ENCODE measurements around the gene IBTK. TPM values are rescaled to one million over a fixed set of nuclear protein-coding genes. Genes with fewer than 3 reads are reported as not detected.
A peak's percentile ranks its signal among the peaks of the same experiment; 100 is the strongest.

IBTK gene
- total and polyA plus RNA-seq, 2 of the 8 experiments (the other 6 are each of a cell fraction or from before 2014, with no cell fraction given), result 4.6 to 24.2 TPM

DNA sequence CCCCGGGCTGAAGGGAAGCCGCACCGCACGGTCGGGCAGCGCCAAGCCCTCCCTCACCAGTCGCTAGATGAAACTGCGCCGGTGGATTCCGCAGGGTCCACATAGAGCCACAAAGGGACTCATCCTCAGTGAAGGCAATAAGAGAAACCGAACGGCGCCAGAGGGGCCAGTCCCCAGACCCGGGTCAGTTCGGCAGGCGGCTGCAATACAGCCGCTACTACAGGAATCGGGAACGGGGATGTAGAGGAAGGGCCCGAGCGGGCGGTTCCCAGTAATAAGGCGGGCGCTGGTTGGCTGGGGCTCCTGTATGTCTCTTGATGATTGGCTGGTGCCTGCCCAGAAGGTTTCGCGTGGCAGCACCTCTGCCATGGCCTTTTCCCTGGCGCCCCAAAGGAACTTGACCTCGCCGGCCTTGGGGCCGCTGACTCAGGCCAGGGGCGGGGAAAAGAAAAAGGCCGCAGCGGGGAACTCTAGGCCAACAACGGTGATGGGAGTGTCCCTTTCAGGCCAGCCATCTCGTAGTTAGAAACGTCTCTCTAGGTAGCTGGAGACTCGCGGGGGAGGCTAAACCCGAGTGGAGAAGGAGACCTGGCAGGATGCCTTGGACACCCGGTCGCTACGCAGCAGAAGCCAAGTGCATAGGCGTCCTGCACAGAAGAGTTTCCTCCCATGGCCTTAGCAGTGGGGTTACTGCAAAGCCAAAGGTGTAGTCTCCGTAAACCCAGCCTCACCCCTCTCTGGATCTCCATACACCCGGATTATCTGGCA lies at the start of gene IBTK (continued):
- TF ChIP-seq RAD21 (IDR thresholded peaks at IDR 0.05 in 1 of 2, conservative IDR thresholded peaks at IDR 0.05 in 1 of 2; ENCODE audit: low read depth in 2 of 2, low read length in 2 of 2) (no peak), BACH1 (IDR thresholded peaks at IDR 0.05; ENCODE audit: low read length) (peak; percentile 55; the same call in 1 of the 2 replicates), CBX8 (IDR thresholded peaks at IDR 0.05; ENCODE audit: borderline replicate concordance, low read depth, low read length) (no peak), ASH2L (IDR thresholded peaks at IDR 0.05; ENCODE audit: low read length) (peak; percentile 92), POLR2AphosphoS5 (IDR thresholded peaks at IDR 0.05; ENCODE audit: low read depth, low read length) (no peak), SAP30 (IDR thresholded peaks at IDR 0.05; ENCODE audit: insufficient read depth, insufficient replicate concordance, low read length) (peak; percentile 39), SIN3A (conservative IDR thresholded peaks at IDR 0.05 in 1 of 2, IDR thresholded peaks at IDR 0.05 in 1 of 2; ENCODE audit: low read depth in 1 of 2, low read length in 2 of 2) (no peak), KDM4A (IDR thresholded peaks at IDR 0.05; ENCODE audit: low read depth, low read length, severe bottlenecking) (peak; percentile 60), RBBP5 (IDR thresholded peaks at IDR 0.05; ENCODE audit: borderline replicate concordance, low read depth, low read length) (peak; percentile 57), TAF1 (IDR thresholded peaks at IDR 0.05; ENCODE audit: low read depth, low read length) (peak; percentile 71), HDAC2 (IDR thresholded peaks at IDR 0.05; ENCODE audit: borderline replicate concordance in 1 of 2, low read depth in 2 of 2, low read length in 2 of 2) (peak in 1 of 2 experiments; percentile 90; a peak in 3 of 4 replicates), JUN (IDR thresholded peaks at IDR 0.05; ENCODE audit: low read depth, low read length) (no peak)
- TF ChIP-seq, protein P1, sequence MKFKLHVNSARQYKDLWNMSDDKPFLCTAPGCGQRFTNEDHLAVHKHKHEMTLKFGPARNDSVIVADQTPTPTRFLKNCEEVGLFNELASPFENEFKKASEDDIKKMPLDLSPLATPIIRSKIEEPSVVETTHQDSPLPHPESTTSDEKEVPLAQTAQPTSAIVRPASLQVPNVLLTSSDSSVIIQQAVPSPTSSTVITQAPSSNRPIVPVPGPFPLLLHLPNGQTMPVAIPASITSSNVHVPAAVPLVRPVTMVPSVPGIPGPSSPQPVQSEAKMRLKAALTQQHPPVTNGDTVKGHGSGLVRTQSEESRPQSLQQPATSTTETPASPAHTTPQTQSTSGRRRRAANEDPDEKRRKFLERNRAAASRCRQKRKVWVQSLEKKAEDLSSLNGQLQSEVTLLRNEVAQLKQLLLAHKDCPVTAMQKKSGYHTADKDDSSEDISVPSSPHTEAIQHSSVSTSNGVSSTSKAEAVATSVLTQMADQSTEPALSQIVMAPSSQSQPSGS (IDR thresholded peaks at IDR 0.05; ENCODE audit: low read length), result no peak
- TF ChIP-seq, protein P2, sequence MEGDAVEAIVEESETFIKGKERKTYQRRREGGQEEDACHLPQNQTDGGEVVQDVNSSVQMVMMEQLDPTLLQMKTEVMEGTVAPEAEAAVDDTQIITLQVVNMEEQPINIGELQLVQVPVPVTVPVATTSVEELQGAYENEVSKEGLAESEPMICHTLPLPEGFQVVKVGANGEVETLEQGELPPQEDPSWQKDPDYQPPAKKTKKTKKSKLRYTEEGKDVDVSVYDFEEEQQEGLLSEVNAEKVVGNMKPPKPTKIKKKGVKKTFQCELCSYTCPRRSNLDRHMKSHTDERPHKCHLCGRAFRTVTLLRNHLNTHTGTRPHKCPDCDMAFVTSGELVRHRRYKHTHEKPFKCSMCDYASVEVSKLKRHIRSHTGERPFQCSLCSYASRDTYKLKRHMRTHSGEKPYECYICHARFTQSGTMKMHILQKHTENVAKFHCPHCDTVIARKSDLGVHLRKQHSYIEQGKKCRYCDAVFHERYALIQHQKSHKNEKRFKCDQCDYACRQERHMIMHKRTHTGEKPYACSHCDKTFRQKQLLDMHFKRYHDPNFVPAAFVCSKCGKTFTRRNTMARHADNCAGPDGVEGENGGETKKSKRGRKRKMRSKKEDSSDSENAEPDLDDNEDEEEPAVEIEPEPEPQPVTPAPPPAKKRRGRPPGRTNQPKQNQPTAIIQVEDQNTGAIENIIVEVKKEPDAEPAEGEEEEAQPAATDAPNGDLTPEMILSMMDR (IDR thresholded peaks at IDR 0.05; ENCODE audit: control extremely low read depth in 1 of 3, insufficient read depth in 1 of 3, low read depth in 1 of 3, low read length in 3 of 3), result no peak
- TF ChIP-seq, protein P3, sequence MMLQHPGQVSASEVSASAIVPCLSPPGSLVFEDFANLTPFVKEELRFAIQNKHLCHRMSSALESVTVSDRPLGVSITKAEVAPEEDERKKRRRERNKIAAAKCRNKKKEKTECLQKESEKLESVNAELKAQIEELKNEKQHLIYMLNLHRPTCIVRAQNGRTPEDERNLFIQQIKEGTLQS (IDR thresholded peaks at IDR 0.05; ENCODE audit: insufficient read depth, low read depth, low read length), result no peak
- TF ChIP-seq, protein P4, sequence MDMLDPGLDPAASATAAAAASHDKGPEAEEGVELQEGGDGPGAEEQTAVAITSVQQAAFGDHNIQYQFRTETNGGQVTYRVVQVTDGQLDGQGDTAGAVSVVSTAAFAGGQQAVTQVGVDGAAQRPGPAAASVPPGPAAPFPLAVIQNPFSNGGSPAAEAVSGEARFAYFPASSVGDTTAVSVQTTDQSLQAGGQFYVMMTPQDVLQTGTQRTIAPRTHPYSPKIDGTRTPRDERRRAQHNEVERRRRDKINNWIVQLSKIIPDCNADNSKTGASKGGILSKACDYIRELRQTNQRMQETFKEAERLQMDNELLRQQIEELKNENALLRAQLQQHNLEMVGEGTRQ (IDR thresholded peaks at IDR 0.05; ENCODE audit: low read length), result no peak

Measured in H1 (cell line).